Central memory CD4-positive, alpha-beta T cell (primary cell): ENCODE results near the gene NME8.

ENCODE experiments used
- DNase-seq: peaks from one replicate; pipeline ENCODE4 v3.0.0; 2022

The NME8 gene

DNA sequence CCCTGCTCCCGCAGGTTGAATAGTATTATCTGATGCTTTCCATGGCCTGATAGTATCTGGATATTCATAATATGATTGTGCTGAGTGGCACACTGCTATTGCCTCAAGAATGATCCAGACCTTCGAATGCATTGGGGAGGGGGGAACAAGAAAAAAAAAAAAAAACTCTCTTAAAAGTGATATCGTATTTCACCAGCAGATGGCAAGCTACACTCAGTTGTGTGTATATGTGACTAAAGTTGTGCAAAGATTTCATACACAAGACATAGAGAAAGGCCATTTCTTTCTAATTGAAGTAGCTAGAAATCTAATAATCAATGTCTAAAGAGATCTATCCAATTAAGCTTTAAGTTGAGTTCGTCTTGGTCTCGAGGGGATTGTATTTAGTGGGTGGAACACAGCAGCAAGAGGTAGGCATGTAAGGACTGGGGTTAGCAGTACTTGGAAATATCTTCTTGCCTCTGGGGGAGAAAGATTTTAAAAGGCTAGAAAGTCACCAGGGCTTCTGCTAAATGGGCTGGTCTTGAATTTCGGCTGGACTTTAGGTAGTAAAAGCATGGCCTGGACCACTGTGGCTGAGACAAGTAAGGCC is 52.9 kb downstream of the NME8 start:
- DNase-seq = no peak

DNA sequence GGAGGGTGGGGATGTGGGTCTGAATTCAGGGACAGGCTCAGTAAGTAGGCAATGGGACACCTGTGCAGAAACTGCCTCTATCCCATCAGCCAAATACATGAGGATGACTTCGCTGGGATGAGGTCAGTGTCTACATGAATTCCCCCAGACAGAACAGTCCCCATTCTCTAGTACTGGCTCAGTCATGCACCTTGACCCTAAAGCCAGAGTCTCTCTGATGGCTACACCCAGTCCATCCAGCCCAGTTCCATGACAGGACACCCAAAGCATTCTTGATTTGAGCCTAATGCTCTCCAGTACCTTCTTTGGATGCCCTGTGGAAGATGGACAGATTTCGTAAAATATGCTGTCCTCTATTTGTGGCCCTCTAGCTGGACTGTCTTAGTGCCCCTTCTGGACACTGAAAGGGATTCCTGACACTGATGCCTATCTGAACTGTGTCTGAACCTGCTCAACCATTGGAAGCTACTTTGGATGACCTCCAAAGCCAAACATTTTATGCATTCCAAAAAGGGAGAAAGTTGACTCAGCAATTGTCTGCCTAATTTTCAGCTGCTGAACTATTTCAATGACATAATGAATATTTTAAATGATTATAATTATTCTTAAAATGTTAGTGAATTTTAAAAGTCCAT is 53.6 kb downstream of the NME8 start:
- DNase-seq = no peak

- no peak for DNase-seq
These were observed 59.9 kb downstream of the NME8 start for GRCh38 chr7:37908221-37908788.

GRCh38 chr7:37912756-37913155 is 64.4 kb downstream of the NME8 start:
- DNase-seq = no peak

DNA sequence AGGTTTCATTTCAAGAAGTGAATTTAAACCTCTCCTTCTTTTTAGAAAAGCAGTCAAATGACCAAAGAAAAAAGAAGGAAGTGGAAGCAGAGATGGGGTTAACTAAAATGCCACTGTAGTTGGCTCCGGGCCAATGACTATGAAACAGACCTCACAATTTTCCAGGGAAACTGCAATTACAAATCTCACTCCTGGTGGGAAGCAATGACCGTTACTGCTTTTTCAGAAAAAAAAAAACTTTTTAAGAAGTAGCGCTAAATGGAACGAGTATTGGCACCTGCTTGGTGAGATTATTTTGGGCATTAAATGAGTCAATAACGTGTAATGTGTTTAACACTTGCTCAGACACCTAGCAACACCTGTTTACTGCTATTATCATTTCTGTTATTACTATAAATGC is 67.0 kb downstream of the NME8 start:
- DNase-seq = no peak

- DNase-seq = no peak
These were observed 67.7 kb downstream of the NME8 start for GRCh38 chr7:37916017-37916672.

DNA sequence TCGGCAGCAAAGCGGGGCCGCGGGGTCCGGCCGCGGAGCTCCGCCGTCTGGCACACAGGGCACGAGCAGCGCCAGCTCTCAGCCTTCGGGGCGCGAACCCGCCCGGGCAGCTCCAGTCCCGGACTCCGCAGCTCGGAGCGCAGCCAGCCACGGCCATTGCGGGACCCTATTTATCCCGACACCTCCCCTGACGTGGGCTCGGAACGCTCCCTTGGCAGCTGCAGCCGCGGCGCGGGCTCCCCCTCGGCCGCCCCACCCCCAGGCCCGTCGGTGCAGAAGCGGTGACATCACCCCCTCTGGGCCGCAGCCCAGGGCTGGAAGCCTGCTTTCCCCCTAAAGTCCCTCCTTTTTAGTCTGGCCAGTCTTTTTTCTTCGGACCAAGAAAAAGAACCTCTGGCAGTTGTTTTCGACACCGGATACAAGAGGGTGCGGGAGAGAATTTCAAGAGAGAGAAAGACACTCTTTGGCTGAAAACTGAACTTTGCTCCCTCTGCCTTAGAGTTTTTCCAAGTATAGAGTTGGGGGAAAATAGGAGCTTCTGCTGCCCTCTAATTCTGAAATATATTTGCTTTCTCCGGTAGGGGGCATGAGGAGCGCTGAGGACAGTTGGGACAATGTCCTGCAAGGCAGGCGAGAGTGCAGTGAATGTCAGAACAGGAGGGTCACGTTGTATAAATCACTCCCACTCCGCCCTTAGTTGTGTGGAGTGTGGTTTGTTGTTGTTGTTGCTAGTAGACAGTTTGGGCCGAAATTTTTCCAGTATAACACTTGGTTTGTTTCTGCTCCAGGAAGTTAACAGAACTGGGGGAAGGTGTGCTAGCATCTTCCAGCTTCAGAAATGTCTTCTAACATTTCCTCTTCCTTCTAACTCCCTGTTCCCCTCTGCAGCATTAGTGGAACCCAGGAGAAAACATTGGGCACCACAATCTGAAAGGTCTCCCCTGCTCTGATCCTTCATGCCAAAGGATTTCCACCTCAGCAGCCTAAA is 68.6 kb downstream of the NME8 start, which contains the start of gene SFRP4:
Gene SFRP4 (minus strand): TSS at position 145 of the 988 bp plus-strand sequence. CDS start 280 bp downstream, outside the sequence.
- no peak for DNase-seq

- DNase-seq = no peak
These were observed 70.1 kb downstream of the NME8 start for GRCh38 chr7:37918526-37918925.

- DNase-seq = no peak
These were observed 72.0 kb downstream of the NME8 start, which contains the start of gene EPDR1 for GRCh38 chr7:37920305-37920848. EPDR1 (plus strand) TSS chr7:37920640; CDS start chr7:37920940, 300 bp downstream.

DNA sequence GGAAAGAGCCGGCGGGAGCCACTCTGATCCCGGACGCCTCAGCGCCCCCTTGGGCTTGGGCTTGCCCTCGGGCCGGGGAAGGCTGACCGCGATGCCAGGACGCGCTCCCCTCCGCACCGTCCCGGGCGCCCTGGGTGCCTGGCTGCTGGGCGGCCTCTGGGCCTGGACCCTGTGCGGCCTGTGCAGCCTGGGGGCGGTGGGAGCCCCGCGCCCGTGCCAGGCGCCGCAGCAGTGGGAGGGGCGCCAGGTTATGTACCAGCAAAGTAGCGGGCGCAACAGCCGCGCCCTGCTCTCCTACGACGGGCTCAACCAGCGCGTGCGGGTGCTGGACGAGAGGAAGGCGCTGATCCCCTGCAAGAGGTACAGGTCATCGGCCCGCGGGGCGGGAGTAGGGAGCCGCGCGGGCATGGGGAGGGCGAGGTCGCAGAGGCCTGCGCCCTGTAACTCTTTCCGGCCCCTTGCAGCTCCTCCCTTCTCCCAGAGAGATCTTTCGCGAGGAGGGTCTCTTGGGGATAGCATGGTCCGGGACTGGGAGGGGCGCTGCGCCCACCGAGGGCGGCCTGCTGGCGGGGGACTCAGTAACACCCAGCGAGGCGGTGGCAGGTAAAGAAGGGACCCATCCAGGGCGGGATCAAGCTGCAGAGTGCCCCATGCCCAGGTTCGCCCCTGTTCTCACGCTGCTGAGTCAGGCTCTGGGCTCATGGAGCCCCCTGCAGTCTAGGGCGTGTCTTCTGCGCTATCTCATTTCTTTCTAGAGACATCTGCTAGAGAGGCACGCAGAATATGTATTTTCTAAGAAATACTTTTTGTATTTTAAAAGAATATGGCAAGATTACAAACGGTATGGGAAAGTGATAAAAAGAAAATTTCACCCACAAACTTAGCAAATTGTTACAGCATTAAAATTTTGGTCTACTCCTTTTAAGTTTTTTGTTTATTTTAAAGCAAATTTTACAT is 72.7 kb downstream of the NME8 start:
- DNase-seq = no peak

GRCh38 chr7:37921876-37922275 is 73.5 kb downstream of the NME8 start:
- DNase-seq = no peak

GRCh38 chr7:37923996-37924395 is 75.6 kb downstream of the NME8 start:
- DNase-seq = no peak

- DNase-seq = no peak
These were observed 76.2 kb downstream of the NME8 start for GRCh38 chr7:37924491-37925041.

DNA sequence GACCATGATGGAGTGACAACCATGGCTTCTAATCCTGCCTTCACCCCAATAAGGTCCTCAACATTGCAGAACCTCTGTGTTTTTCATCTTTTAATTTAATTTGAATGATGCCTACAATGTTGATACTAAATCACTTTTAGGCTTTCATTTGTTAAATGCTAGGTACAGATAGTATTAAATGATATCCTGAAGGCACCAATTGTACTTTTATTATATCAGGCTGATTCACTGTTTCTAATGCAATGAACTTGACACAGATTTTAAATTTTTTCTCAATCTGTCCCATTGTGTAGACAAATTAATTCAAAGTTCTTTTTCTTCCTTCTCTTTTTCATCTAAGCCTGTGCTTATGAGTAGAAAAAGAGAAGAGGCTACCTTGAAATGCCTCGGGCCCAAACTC is 77.2 kb downstream of the NME8 start:
- DNase-seq = no peak

- no peak for DNase-seq
These were observed 79.5 kb downstream of the NME8 start for GRCh38 chr7:37927773-37928444.

DNA sequence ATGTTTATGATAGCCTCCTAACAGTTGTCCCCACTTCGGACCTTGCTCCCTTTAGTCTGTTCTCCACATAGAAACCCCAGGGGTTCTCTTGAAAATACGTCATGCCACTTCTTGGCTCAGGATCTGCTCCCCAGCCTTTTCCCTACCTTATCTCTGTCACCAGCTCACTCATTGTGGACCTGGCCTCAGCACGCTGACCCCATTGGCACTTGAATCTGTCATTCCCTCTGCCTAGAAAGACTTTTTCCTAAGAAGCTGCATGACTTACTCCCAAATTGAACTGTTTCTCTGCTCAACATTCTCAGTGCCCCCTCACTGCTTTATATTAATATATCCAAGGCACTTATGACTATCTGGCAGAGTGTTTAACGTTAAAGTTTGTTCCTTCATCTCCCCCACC is 80.5 kb downstream of the NME8 start:
- no peak for DNase-seq

DNA sequence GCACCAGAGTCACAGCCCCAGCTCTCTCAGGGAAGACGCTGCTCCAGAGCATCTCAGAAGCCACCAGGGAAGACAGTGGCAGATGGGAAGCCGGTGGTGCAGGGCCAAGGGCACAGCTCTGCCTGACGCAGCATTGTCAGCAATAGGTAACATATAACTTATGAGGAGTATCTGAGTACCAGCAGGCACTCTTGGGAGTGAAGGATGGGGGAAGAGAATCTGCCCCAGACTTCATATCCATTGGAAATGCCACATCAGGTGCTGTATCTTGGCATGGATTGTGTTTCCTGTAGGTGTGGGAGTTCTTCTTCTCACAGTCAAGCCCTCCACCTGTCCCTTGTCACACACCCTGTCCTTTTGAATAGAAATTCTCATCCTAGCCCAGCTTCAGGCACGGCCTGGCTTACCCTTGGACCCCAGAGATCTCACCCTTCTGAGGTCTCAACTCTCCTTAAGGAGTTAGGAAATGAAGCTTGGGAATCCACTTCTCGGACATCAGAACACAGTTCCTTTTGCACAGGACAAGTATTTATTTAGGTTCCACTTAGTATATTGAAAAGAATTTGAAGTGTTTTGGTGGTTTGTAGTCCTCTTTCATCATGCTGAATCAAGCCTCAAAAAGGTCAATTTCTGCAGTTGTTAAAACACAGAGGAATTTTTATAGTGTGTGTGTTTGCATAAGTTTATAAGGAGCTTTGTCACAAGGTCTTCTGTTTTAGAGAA is 82.0 kb downstream of the NME8 start:
- DNase-seq = no peak

- no peak for DNase-seq
These were observed 84.1 kb downstream of the NME8 start for GRCh38 chr7:37932543-37932942.

DNA sequence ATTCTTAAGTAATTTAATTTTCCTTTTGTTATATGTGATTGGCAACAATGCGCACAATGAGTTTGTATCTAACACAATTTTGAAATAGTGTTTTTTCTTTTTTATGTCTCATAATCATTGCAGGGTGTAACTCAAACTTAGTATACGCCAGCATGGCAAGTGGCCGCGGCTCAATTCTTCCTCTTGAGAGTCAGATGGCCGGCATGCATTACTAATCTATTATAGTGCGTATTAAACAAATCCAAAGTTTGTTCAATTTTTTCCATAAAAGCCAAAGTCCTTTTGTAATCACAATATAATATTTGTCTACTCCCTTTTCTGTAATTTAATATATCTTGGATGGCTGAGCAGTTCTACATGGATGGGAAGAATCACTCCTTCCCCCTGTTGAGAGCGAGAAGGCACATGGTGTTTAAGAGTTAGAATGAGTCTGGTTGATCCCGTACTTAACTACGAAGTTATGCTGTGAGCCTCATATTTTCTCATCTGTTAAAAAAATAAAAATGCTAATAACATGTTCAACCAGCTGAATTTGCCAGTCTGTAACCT is 84.7 kb downstream of the NME8 start:
- DNase-seq = no peak
